H9 (cell line): ENCODE results near the gene VWA8. TPM values are rescaled to one million over a fixed set of nuclear protein-coding genes. Genes with fewer than 3 reads are reported as not detected.

ENCODE experiments used
- DNase-seq: peaks from one replicate; pipeline ENCODE4 v3.0.0-alpha.2; 2017
- H2AFZ ChIP-seq: one replicate; pipeline ENCODE4 v1.6.1; 2013; ENCODE audit warnings: mild to moderate bottlenecking, low read length, control low read depth, moderate library complexity
- H2AK5ac ChIP-seq: 2 replicates; pipeline ENCODE4 v1.6.1; 2013; ENCODE audit warnings: low read length, control low read depth, mixed read lengths; ENCODE audit not compliant: insufficient read length
- H2BK120ac ChIP-seq: one replicate; pipeline ENCODE4 v1.6.1; 2013; ENCODE audit warnings: low read depth, mild to moderate bottlenecking, low read length, control low read depth, inconsistent platforms; ENCODE audit not compliant: poor library complexity, severe bottlenecking
- H2BK12ac ChIP-seq: 2 replicates; pipeline ENCODE4 v1.6.1; 2013; ENCODE audit warnings: low read length, control low read depth, mixed read lengths, low read depth; ENCODE audit not compliant: insufficient read length
- H2BK15ac ChIP-seq: 2 replicates; pipeline ENCODE4 v1.6.1; 2013; ENCODE audit warnings: low read depth, low read length, control low read depth
- H2BK20ac ChIP-seq: one replicate; pipeline ENCODE4 v1.6.1; 2013; ENCODE audit warnings: low read depth, mild to moderate bottlenecking, low read length, control low read depth, inconsistent platforms; ENCODE audit not compliant: poor library complexity, severe bottlenecking
- H2BK5ac ChIP-seq: 2 replicates; pipeline ENCODE4 v1.6.1; 2013; ENCODE audit warnings: low read length, control low read depth, mixed read lengths; ENCODE audit not compliant: insufficient read length
- H3K14ac ChIP-seq: 2 replicates; pipeline ENCODE4 v1.6.1; 2013; ENCODE audit warnings: low read length, control low read depth; ENCODE audit not compliant: insufficient read depth
- H3K18ac ChIP-seq: 2 replicates; pipeline ENCODE4 v1.6.1; 2013; ENCODE audit warnings: low read depth, mild to moderate bottlenecking, mixed read lengths, low read length, control low read depth; ENCODE audit not compliant: insufficient read length
- H3K23ac ChIP-seq: 2 replicates; pipeline ENCODE4 v1.6.1; 2013; ENCODE audit warnings: low read length, control low read depth, mixed read lengths, low read depth; ENCODE audit not compliant: insufficient read length
- H3K23me2 ChIP-seq: 2 replicates; pipeline ENCODE4 v1.6.1; 2013; ENCODE audit warnings: low read depth, mild to moderate bottlenecking, mixed read lengths, low read length, control low read depth; ENCODE audit not compliant: insufficient read length, poor library complexity, severe bottlenecking
- H3K27ac ChIP-seq: 2 replicates; pipeline ENCODE4 v1.5.1; 2013; ENCODE audit warnings: low read length, control low read depth, mixed read lengths, low read depth; ENCODE audit not compliant: insufficient read length
- H3K27me3 ChIP-seq: 2 replicates; pipeline ENCODE4 v1.6.1; 2013; ENCODE audit warnings: low read length, control low read depth, inconsistent platforms; ENCODE audit not compliant: insufficient read depth
- H3K4ac ChIP-seq: 2 replicates; pipeline ENCODE4 v1.6.1; 2013; ENCODE audit warnings: low read depth, mild to moderate bottlenecking, control low read depth, inconsistent platforms, low read length, moderate library complexity
- H3K4me1 ChIP-seq: 2 replicates; pipeline ENCODE4 v1.6.1; 2013; ENCODE audit warnings: low read length, control low read depth, inconsistent platforms; ENCODE audit not compliant: insufficient read depth
- H3K4me2 ChIP-seq: 2 replicates; pipeline ENCODE4 v1.6.1; 2013; ENCODE audit warnings: low read length, control low read depth, mixed read lengths; ENCODE audit not compliant: insufficient read length, insufficient read depth
- H3K56ac ChIP-seq: 2 replicates; pipeline ENCODE4 v1.6.1; 2013; ENCODE audit warnings: low read depth, mild to moderate bottlenecking, mixed read lengths, low read length, control low read depth; ENCODE audit not compliant: insufficient read length
- H3K79me1 ChIP-seq: 2 replicates; pipeline ENCODE4 v1.6.1; 2013; ENCODE audit warnings: low read depth, mild to moderate bottlenecking, moderate library complexity, low read length, control low read depth, inconsistent platforms; ENCODE audit not compliant: insufficient read depth, poor library complexity, severe bottlenecking
- H3K79me2 ChIP-seq: 2 replicates; pipeline ENCODE4 v1.6.1; 2013; ENCODE audit warnings: low read length, control low read depth, inconsistent platforms; ENCODE audit not compliant: insufficient read depth
- H3K9ac ChIP-seq: 2 replicates; pipeline ENCODE4 v1.6.1; 2013; ENCODE audit warnings: low read length, control low read depth, mixed read lengths; ENCODE audit not compliant: insufficient read length; ENCODE audit errors: extremely low read depth
- H3K9me3 ChIP-seq: one replicate; pipeline ENCODE4 v1.6.1; 2013; ENCODE audit warnings: low read depth, low read length, inconsistent platforms; ENCODE audit not compliant: control insufficient read depth
- H3T11ph ChIP-seq: one replicate; pipeline ENCODE4 v1.6.1; 2013; ENCODE audit warnings: mild to moderate bottlenecking, low read length, control low read depth, inconsistent platforms
- H4K20me1 ChIP-seq: one replicate; pipeline ENCODE4 v1.6.1; 2013; ENCODE audit not compliant: control insufficient read depth, insufficient read length, insufficient read depth
- H4K5ac ChIP-seq: 2 replicates; pipeline ENCODE4 v1.6.1; 2013; ENCODE audit warnings: low read depth, mild to moderate bottlenecking, mixed read lengths, low read length, control low read depth; ENCODE audit not compliant: insufficient read length
- H4K8ac ChIP-seq: replicated peaks from 2 replicates; pipeline ENCODE4 v1.6.1; 2013; ENCODE audit warnings: low read length, control low read depth, mixed read lengths, low read depth; ENCODE audit not compliant: insufficient read length
- H4K91ac ChIP-seq: 2 replicates; pipeline ENCODE4 v1.6.1; 2013; ENCODE audit warnings: low read depth, mild to moderate bottlenecking, moderate library complexity, mixed read lengths, low read length, control low read depth; ENCODE audit not compliant: insufficient read length
- H3K27ac Mint-ChIP-seq, 3 experiments: 2 replicates in 2 of 3; 3 replicates in 1 of 3; pipeline ENCODE4 v1.8.0; 2020 to 2021; ENCODE audit warnings: mixed read lengths in 3 of 3, mild to moderate bottlenecking in 1 of 3, moderate library complexity in 1 of 3
- H3K27me3 Mint-ChIP-seq: 2 replicates; pipeline ENCODE4 v1.8.0; 2021; ENCODE audit warnings: low read depth, mild to moderate bottlenecking, moderate library complexity, mixed read lengths
- H3K36me3 Mint-ChIP-seq, 3 experiments: 2 replicates in 2 of 3; 3 replicates in 1 of 3; pipeline ENCODE4 v1.8.0; 2020 to 2021; ENCODE audit warnings: low read depth in 3 of 3, mixed read lengths in 3 of 3; ENCODE audit not compliant: insufficient read depth in 1 of 3
- H3K4me1 Mint-ChIP-seq, 2 experiments: 2 replicates each; pipeline ENCODE4 v1.8.0; 2020; ENCODE audit warnings: mixed read lengths in 2 of 2
- H3K4me3 Mint-ChIP-seq, 2 experiments: 2 replicates in 1 of 2; 3 replicates in 1 of 2; pipeline ENCODE4 v1.8.0; 2020 to 2021; ENCODE audit warnings: mild to moderate bottlenecking in 2 of 2, mixed read lengths in 2 of 2, moderate library complexity in 1 of 2
- H3K9me3 Mint-ChIP-seq, 2 experiments: 2 replicates in 1 of 2; 3 replicates in 1 of 2; pipeline ENCODE4 v1.8.0; 2020; ENCODE audit warnings: mild to moderate bottlenecking in 2 of 2, mixed read lengths in 2 of 2, moderate library complexity in 1 of 2
- CTCF ChIP-seq: fragments of 200-600 bp; sonication (generic); conservative IDR thresholded peaks from 3 replicates; pipeline ENCODE4 v1.8.0; 2021; ENCODE audit warnings: antibody characterized with exemption, mild to moderate bottlenecking
- WGBS: extraction: QIAGEN DNeasy Blood & Tissue Kit; methylation state at CpG from one replicate; pipeline ENCODE4 v1.1.7; 2013; ENCODE audit warnings: missing lambda C conversion rate, low lambda C conversion rate, mixed read lengths; ENCODE audit not compliant: insufficient read length; ENCODE audit errors: extremely low coverage; 5-methylcytosine and 5-hydroxymethylcytosine counted together
- total RNA-seq: library from RNA; stranded (reverse); gene quantifications from 2 replicates; pipeline ENCODE4 v1.2.1, GENCODE V29; 2021

VWA8 gene
- total RNA-seq, 1 experiment from 2014 or later = 17.4 TPM

GRCh38 chr13:41611385-41611784 lies 349.5 kb downstream of the VWA8 start:
- H3K56ac ChIP-seq = no peak overlapping the region
- H3K27ac ChIP-seq = no peak overlapping the region
- no peaks in the 10 kb centered on the region for H3K9me3 ChIP-seq
- H3K4ac ChIP-seq = no peak overlapping the region
- H2AFZ ChIP-seq = no peak overlapping the region
- H3K4me2 ChIP-seq = no peak overlapping the region
- H3K79me1 ChIP-seq = no peaks in the 10 kb centered on the region
- H2BK120ac ChIP-seq = no peak overlapping the region
- no peak overlapping the region for H3K9ac ChIP-seq
- H2AK5ac ChIP-seq = no peak overlapping the region
- H4K91ac ChIP-seq = no peak overlapping the region
- H2BK20ac ChIP-seq = no peak overlapping the region
- H3K23ac ChIP-seq = no peak overlapping the region
- WGBS = no CpG with 5 or more reads among the region's 8 CpGs
- no peaks in the 10 kb centered on the region for H3K4me1 ChIP-seq
- TF ChIP-seq CTCF = no peak
- H3K27me3 ChIP-seq = no peaks in the 10 kb centered on the region
- H3K23me2 ChIP-seq = no peaks in the 10 kb centered on the region
- peaks cover 0 to 10% (median 0%) of the 10 kb centered on the region in 3 experiments; a peak in 4 of 7 replicates for H3K36me3 Mint-ChIP-seq
- no peak overlapping the region for H3K4me3 Mint-ChIP-seq
- no peaks in the 10 kb centered on the region for H3K27me3 Mint-ChIP-seq
- H3T11ph ChIP-seq = no peak overlapping the region
- H3K4me1 Mint-ChIP-seq = peaks cover 0 to 4% of the 10 kb centered on the region in 2 experiments; a peak in 1 of 4 replicates
- H3K9me3 Mint-ChIP-seq = no peaks in the 10 kb centered on the region
- DNase-seq = no peak
- no peak overlapping the region for H3K18ac ChIP-seq
- no peak overlapping the region for H4K8ac ChIP-seq
- no peak overlapping the region for H2BK5ac ChIP-seq
- H3K14ac ChIP-seq = no peak overlapping the region
- H2BK12ac ChIP-seq = no peak overlapping the region
- H4K20me1 ChIP-seq = no peaks in the 10 kb centered on the region
- H3K79me2 ChIP-seq = no peaks in the 10 kb centered on the region
- H4K5ac ChIP-seq = no peak overlapping the region
- no peak overlapping the region for H2BK15ac ChIP-seq
- H3K27ac Mint-ChIP-seq = no peak overlapping the region
